ENCODE data around the gene TMEM201. TPM values are rescaled to one million over a fixed set of nuclear protein-coding genes. Genes with fewer than 3 reads are reported as not detected.
A peak's percentile ranks its signal among the peaks of the same experiment; 100 is the strongest.

The TMEM201 gene
- polyA plus RNA-seq, 4 donors = 0.67 to 8.5 (median 3.7) TPM

- peak overlapping the region in 1 of 3 donors; percentile 62 for H3K27ac ChIP-seq (ENCODE audit: low read depth in 1 of 3, low read length in 2 of 3)
- peaks cover 0 to 51% (median 3%) of the 10 kb centered on the region in 3 donors for H3K36me3 ChIP-seq (ENCODE audit: control insufficient read depth in 3 of 3, insufficient read depth in 2 of 3, low read depth in 1 of 3, low read length in 3 of 3)
- no peaks in the 10 kb centered on the region for H3K27me3 ChIP-seq (ENCODE audit: control insufficient read depth in 3 of 3, insufficient read depth in 3 of 3, low read length in 3 of 3)
- WGBS, 3 donors = 68 to 75% (median 68%) methylated on average over 24 to 25 of the region's 25 CpGs
- DNase-seq (peak; percentile 45 to 89), FAIRE-seq (no peak)
- no peak overlapping the region for H3K4me3 ChIP-seq (ENCODE audit: low read depth in 1 of 3, low read length in 3 of 3)
- peaks cover 0 to 35% (median 4%) of the 10 kb centered on the region in 3 donors for H3K4me1 ChIP-seq (ENCODE audit: control insufficient read depth in 3 of 3, insufficient read depth in 2 of 3, low read depth in 1 of 3, low read length in 2 of 3)
- H3K9me3 ChIP-seq (ENCODE audit: control insufficient read depth in 2 of 2, insufficient read depth in 1 of 2, low read depth in 1 of 2, low read length in 1 of 2) = no peaks in the 10 kb centered on the region
Observed at GRCh38 chr1:9593492-9594465, 5.1 kb downstream of the TMEM201 start.

- no peak for FAIRE-seq
- Histone ChIP-seq H3K4me3 (ENCODE audit: low read depth in 1 of 3, low read length in 3 of 3) (no peak overlapping the region), H3K27ac (ENCODE audit: low read depth in 1 of 3, low read length in 2 of 3) (no peak overlapping the region), H3K36me3 (ENCODE audit: control insufficient read depth in 3 of 3, insufficient read depth in 2 of 3, low read depth in 1 of 3, low read length in 3 of 3) (peaks cover 0 to 56% (median 3%) of the 10 kb centered on the region in 3 donors), H3K4me1 (ENCODE audit: control insufficient read depth in 3 of 3, insufficient read depth in 2 of 3, low read depth in 1 of 3, low read length in 2 of 3) (peaks cover 0 to 31% (median 4%) of the 10 kb centered on the region in 3 donors), H3K27me3 (ENCODE audit: control insufficient read depth in 3 of 3, insufficient read depth in 3 of 3, low read length in 3 of 3) (no peaks in the 10 kb centered on the region), H3K9me3 (ENCODE audit: control insufficient read depth in 2 of 2, insufficient read depth in 1 of 2, low read depth in 1 of 2, low read length in 1 of 2) (no peaks in the 10 kb centered on the region)
- 89 to 93% (median 91%) methylated on average over 18 to 20 of the region's 20 CpGs for WGBS, 3 donors
- no peak for DNase-seq
Observed at GRCh38 chr1:9594471-9595155, 5.9 kb downstream of the TMEM201 start.

- Histone ChIP-seq H3K4me3 (ENCODE audit: low read depth in 1 of 3, low read length in 3 of 3) (no peak overlapping the region), H3K27me3 (ENCODE audit: control insufficient read depth in 3 of 3, insufficient read depth in 3 of 3, low read length in 3 of 3) (no peaks in the 10 kb centered on the region), H3K9me3 (ENCODE audit: control insufficient read depth in 2 of 2, insufficient read depth in 1 of 2, low read depth in 1 of 2, low read length in 1 of 2) (no peaks in the 10 kb centered on the region), H3K27ac (ENCODE audit: low read depth in 1 of 3, low read length in 2 of 3) (no peak overlapping the region), H3K36me3 (ENCODE audit: control insufficient read depth in 3 of 3, insufficient read depth in 2 of 3, low read depth in 1 of 3, low read length in 3 of 3) (peaks cover 0 to 60% (median 3%) of the 10 kb centered on the region in 3 donors), H3K4me1 (ENCODE audit: control insufficient read depth in 3 of 3, insufficient read depth in 2 of 3, low read depth in 1 of 3, low read length in 2 of 3) (peaks cover 0 to 24% (median 4%) of the 10 kb centered on the region in 3 donors)
- DNase-seq = no peak
- no peak for FAIRE-seq
- WGBS, 3 donors = 80 to 87% (median 84%) methylated on average over 17 of the region's 17 CpGs
Observed at GRCh38 chr1:9595156-9595967, 6.7 kb downstream of the TMEM201 start.

GRCh38 chr1:9595968-9596340, 7.2 kb downstream of the TMEM201 start:
- H3K27me3 ChIP-seq (ENCODE audit: control insufficient read depth in 3 of 3, insufficient read depth in 3 of 3, low read length in 3 of 3) = no peaks in the 10 kb centered on the region
- WGBS, 3 donors = 87 to 91% (median 90%) methylated on average over 12 of the region's 12 CpGs
- no peaks in the 10 kb centered on the region for H3K9me3 ChIP-seq (ENCODE audit: control insufficient read depth in 2 of 2, insufficient read depth in 1 of 2, low read depth in 1 of 2, low read length in 1 of 2)
- no peak overlapping the region for H3K27ac ChIP-seq (ENCODE audit: low read depth in 1 of 3, low read length in 2 of 3)
- H3K4me3 ChIP-seq (ENCODE audit: low read depth in 1 of 3, low read length in 3 of 3) = no peak overlapping the region
- H3K4me1 ChIP-seq (ENCODE audit: control insufficient read depth in 3 of 3, insufficient read depth in 2 of 3, low read depth in 1 of 3, low read length in 2 of 3) = peaks cover 0 to 19% (median 4%) of the 10 kb centered on the region in 3 donors
- FAIRE-seq (no peak), DNase-seq (no peak)
- peaks cover 0 to 60% (median 3%) of the 10 kb centered on the region in 3 donors for H3K36me3 ChIP-seq (ENCODE audit: control insufficient read depth in 3 of 3, insufficient read depth in 2 of 3, low read depth in 1 of 3, low read length in 3 of 3)

GRCh38 chr1:9596415-9597123, 7.9 kb downstream of the TMEM201 start:
- H3K4me1 ChIP-seq (ENCODE audit: control insufficient read depth in 3 of 3, insufficient read depth in 2 of 3, low read depth in 1 of 3, low read length in 2 of 3) = peaks cover 0 to 19% (median 4%) of the 10 kb centered on the region in 3 donors
- DNase-seq (peak in 1 of 2 donors; percentile 83), FAIRE-seq (no peak)
- no peak overlapping the region for H3K4me3 ChIP-seq (ENCODE audit: low read depth in 1 of 3, low read length in 3 of 3)
- H3K27me3 ChIP-seq (ENCODE audit: control insufficient read depth in 3 of 3, insufficient read depth in 3 of 3, low read length in 3 of 3) = no peaks in the 10 kb centered on the region
- H3K36me3 ChIP-seq (ENCODE audit: control insufficient read depth in 3 of 3, insufficient read depth in 2 of 3, low read depth in 1 of 3, low read length in 3 of 3) = peaks cover 0 to 60% (median 3%) of the 10 kb centered on the region in 3 donors
- H3K9me3 ChIP-seq (ENCODE audit: control insufficient read depth in 2 of 2, insufficient read depth in 1 of 2, low read depth in 1 of 2, low read length in 1 of 2) = no peaks in the 10 kb centered on the region
- H3K27ac ChIP-seq (ENCODE audit: low read depth in 1 of 3, low read length in 2 of 3) = no peak overlapping the region
- 76 to 85% (median 82%) methylated on average over 27 of the region's 27 CpGs for WGBS, 3 donors

GRCh38 chr1:9597361-9598315, 8.9 kb downstream of the TMEM201 start:
- no peak for FAIRE-seq

GRCh38 chr1:9598316-9598700, 9.6 kb downstream of the TMEM201 start:
- WGBS, 3 donors = 91 to 95% (median 93%) methylated on average over 18 of the region's 18 CpGs
- H3K27me3 ChIP-seq (ENCODE audit: control insufficient read depth in 3 of 3, insufficient read depth in 3 of 3, low read length in 3 of 3) = no peaks in the 10 kb centered on the region
- no peak for DNase-seq
- FAIRE-seq = no peak
- peaks cover 0 to 7% (median 0%) of the 10 kb centered on the region in 3 donors for H3K4me1 ChIP-seq (ENCODE audit: control insufficient read depth in 3 of 3, insufficient read depth in 2 of 3, low read depth in 1 of 3, low read length in 2 of 3)
- no peaks in the 10 kb centered on the region for H3K9me3 ChIP-seq (ENCODE audit: control insufficient read depth in 2 of 2, insufficient read depth in 1 of 2, low read depth in 1 of 2, low read length in 1 of 2)
- peaks cover 0 to 75% (median 3%) of the 10 kb centered on the region in 3 donors for H3K36me3 ChIP-seq (ENCODE audit: control insufficient read depth in 3 of 3, insufficient read depth in 2 of 3, low read depth in 1 of 3, low read length in 3 of 3)
- no peak overlapping the region for H3K4me3 ChIP-seq (ENCODE audit: low read depth in 1 of 3, low read length in 3 of 3)
- no peak overlapping the region for H3K27ac ChIP-seq (ENCODE audit: low read depth in 1 of 3, low read length in 2 of 3)

More at GRCh38 chr1:9597361-9598315, 8.9 kb downstream of the TMEM201 start:
- Histone ChIP-seq H3K4me1 (ENCODE audit: control insufficient read depth in 3 of 3, insufficient read depth in 2 of 3, low read depth in 1 of 3, low read length in 2 of 3) (peaks cover 0 to 13% (median 4%) of the 10 kb centered on the region in 3 donors), H3K27ac (ENCODE audit: low read depth in 1 of 3, low read length in 2 of 3) (no peak overlapping the region), H3K4me3 (ENCODE audit: low read depth in 1 of 3, low read length in 3 of 3) (no peak overlapping the region), H3K9me3 (ENCODE audit: control insufficient read depth in 2 of 2, insufficient read depth in 1 of 2, low read depth in 1 of 2, low read length in 1 of 2) (no peaks in the 10 kb centered on the region), H3K27me3 (ENCODE audit: control insufficient read depth in 3 of 3, insufficient read depth in 3 of 3, low read length in 3 of 3) (no peaks in the 10 kb centered on the region), H3K36me3 (ENCODE audit: control insufficient read depth in 3 of 3, insufficient read depth in 2 of 3, low read depth in 1 of 3, low read length in 3 of 3) (peaks cover 0 to 68% (median 3%) of the 10 kb centered on the region in 3 donors)
- DNase-seq = no peak
- WGBS, 3 donors = 90 to 91% (median 91%) methylated on average over 14 of the region's 14 CpGs
